Neural cell (in vitro differentiated cells): Measurements from ENCODE around the gene TNRC6C. TPM values are rescaled to one million over a fixed set of nuclear protein-coding genes. Genes with fewer than 3 reads are reported as not detected.

ENCODE experiments used
- H2AFZ ChIP-seq: fragments of 200-600, 300-800 bp; sonication (generic), shearing (Covaris generic); 2 replicates; pipeline ENCODE4 v1.6.0; 2014; ENCODE audit warnings: low read depth, mild to moderate bottlenecking, antibody characterized with exemption, low read length, moderate library complexity
- H3F3A ChIP-seq: fragments of 200-600 bp; shearing (Covaris generic); 2 replicates; pipeline ENCODE4 v1.6.1; 2016; ENCODE audit warnings: mild to moderate bottlenecking, moderate library complexity, mixed read lengths, antibody characterized with exemption, low read length; ENCODE audit not compliant: insufficient read depth, poor library complexity, severe bottlenecking
- H3K27ac ChIP-seq: fragments of 200-600, 300-800 bp; sonication (generic), shearing (Covaris generic); 2 replicates; pipeline ENCODE4 v1.5.1; 2014; ENCODE audit warnings: mild to moderate bottlenecking, low read length, moderate library complexity
- H3K27me3 ChIP-seq: fragments of 300-800, 200-600 bp; sonication (generic), shearing (Covaris generic); 2 replicates; pipeline ENCODE4 v1.6.0; 2014; ENCODE audit warnings: mild to moderate bottlenecking, low read depth, low read length, moderate library complexity; ENCODE audit not compliant: insufficient read depth
- H3K36me3 ChIP-seq: fragments of 300-800, 200-600 bp; sonication (generic), shearing (Covaris generic); 2 replicates; pipeline ENCODE4 v1.5.1; 2014; ENCODE audit warnings: mild to moderate bottlenecking, antibody characterized with exemption, low read length, moderate library complexity; ENCODE audit not compliant: insufficient read depth
- H3K4me2 ChIP-seq: fragments of 300-800, 200-600 bp; sonication (generic), shearing (Covaris generic); 2 replicates; pipeline ENCODE4 v1.6.0; 2014; ENCODE audit warnings: mild to moderate bottlenecking, low read length
- H3K4me3 ChIP-seq: fragments of 300-800, 200-600 bp; sonication (generic), shearing (Covaris generic); 2 replicates; pipeline ENCODE4 v1.5.1; 2014; ENCODE audit warnings: mild to moderate bottlenecking, low read length, moderate library complexity
- H3K79me2 ChIP-seq: fragments of 200-600 bp; shearing (Covaris generic); replicated peaks from 2 replicates; pipeline ENCODE4 v1.6.0; 2014; ENCODE audit warnings: mild to moderate bottlenecking, low read length, moderate library complexity; ENCODE audit not compliant: insufficient read depth
- H3K9ac ChIP-seq: fragments of 300-800, 200-600 bp; sonication (generic), shearing (Covaris generic); 2 replicates; pipeline ENCODE4 v1.6.1; 2016; ENCODE audit warnings: mild to moderate bottlenecking, low read length, mixed read lengths
- H3K9me2 ChIP-seq: fragments of 200-600 bp; shearing (Covaris generic); 2 replicates; pipeline ENCODE4 v1.6.1; 2016; ENCODE audit warnings: mild to moderate bottlenecking, low read length, mixed read lengths; ENCODE audit not compliant: insufficient read depth
- H3K9me3 ChIP-seq: fragments of 200-600, 300-800 bp; sonication (generic), shearing (Covaris generic); 2 replicates; pipeline ENCODE4 v1.6.1; 2016; ENCODE audit warnings: mild to moderate bottlenecking, mixed run types, low read length, moderate library complexity, mixed read lengths
- H4K20me1 ChIP-seq: fragments of 200-600 bp; shearing (Covaris generic); 2 replicates; pipeline ENCODE4 v1.6.1; 2016; ENCODE audit warnings: mild to moderate bottlenecking, mixed run types; ENCODE audit not compliant: insufficient read depth
- EP300 ChIP-seq: fragments of 450-650 bp; conservative IDR thresholded peaks from 2 replicates; pipeline ENCODE4 v1.6.1; 2014; ENCODE audit warnings: antibody characterized with exemption, mild to moderate bottlenecking, moderate library complexity; ENCODE audit not compliant: poor library complexity, severe bottlenecking
- EZH2 ChIP-seq: fragments of 200-600, 300-800 bp; shearing (Covaris generic), sonication (generic); IDR thresholded peaks from 2 replicates; pipeline ENCODE4 v1.6.1; 2014; ENCODE audit warnings: antibody characterized with exemption, low read length, borderline replicate concordance, mild to moderate bottlenecking; ENCODE audit not compliant: insufficient read depth, poor library complexity, severe bottlenecking
- MXI1 ChIP-seq: fragments of 450-650 bp; conservative IDR thresholded peaks from 2 replicates; pipeline ENCODE4 v1.6.1; 2014; ENCODE audit warnings: antibody characterized with exemption, mild to moderate bottlenecking; ENCODE audit not compliant: poor library complexity, severe bottlenecking
- TAF1 ChIP-seq: IDR thresholded peaks from 2 replicates; pipeline ENCODE4 v1.6.1; 2012; ENCODE audit warnings: low read depth
- polyA plus RNA-seq: library from polyadenylated mRNA; depleted of rRNA; stranded (reverse); fragments of >200 nt; gene quantifications from 2 replicates; pipeline ENCODE4 v1.2.3, GENCODE V29; 2014
- TF ChIP-seq, protein P1 (sequence below): IDR thresholded peaks from 2 replicates; pipeline ENCODE4 v1.6.1; 2012; ENCODE audit warnings: borderline replicate concordance

Gene TNRC6C
- polyA plus RNA-seq, 1 donor from 2014 or later, result 15.4 TPM

DNA sequence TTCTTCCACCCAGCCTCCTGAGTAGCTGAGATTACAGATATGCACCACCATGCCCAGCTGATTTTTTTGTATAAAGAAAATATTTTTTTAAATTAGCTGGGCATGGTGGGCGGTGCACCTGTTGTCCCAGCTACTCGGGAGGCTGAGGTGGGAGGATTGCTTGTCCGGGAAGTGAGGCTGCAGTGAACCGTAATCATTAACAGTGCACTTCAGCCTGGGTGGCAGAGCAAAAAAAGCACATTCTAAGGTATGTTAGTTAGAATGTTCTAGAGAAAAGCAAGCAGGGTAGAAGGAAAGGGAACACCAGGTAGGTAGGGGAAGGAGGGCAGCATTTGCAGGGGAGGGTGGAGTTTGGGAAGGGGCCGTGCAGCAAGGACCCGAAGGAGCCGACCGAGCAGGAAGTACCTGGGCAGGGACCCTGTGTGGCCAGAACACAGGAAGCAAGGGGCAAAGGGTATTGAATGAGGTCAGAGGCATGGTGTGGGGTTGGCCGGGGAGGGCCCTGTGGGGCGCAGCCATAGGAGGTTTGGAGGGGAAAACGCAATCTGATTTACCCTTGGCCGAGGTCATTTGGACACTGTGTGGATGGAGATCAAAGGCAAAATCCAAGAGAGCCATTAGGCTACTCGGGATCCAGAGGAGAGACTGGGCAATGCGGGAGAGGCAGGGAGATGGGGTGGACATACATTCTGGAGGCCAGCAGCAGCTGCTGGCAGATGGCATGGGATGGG lies 189.9 kb downstream of the TNRC6C start:
- no peaks in the 10 kb centered on the region for H3K9me2 ChIP-seq
- no peaks in the 10 kb centered on the region for H3K36me3 ChIP-seq
- H3K27me3 ChIP-seq, result no peaks in the 10 kb centered on the region
- no peaks in the 10 kb centered on the region for H3K9me3 ChIP-seq
- H3F3A ChIP-seq, result no peaks in the 10 kb centered on the region
- H3K79me2 ChIP-seq, result no peaks in the 10 kb centered on the region
- TF ChIP-seq MXI1 (no peak), EP300 (no peak)
- H3K4me2 ChIP-seq, result no peak overlapping the region
- H3K9ac ChIP-seq, result no peak overlapping the region
- H3K27ac ChIP-seq, result no peak overlapping the region
- H3K4me3 ChIP-seq, result no peak overlapping the region
- no peak overlapping the region for H2AFZ ChIP-seq
- no peaks in the 10 kb centered on the region for H4K20me1 ChIP-seq

DNA sequence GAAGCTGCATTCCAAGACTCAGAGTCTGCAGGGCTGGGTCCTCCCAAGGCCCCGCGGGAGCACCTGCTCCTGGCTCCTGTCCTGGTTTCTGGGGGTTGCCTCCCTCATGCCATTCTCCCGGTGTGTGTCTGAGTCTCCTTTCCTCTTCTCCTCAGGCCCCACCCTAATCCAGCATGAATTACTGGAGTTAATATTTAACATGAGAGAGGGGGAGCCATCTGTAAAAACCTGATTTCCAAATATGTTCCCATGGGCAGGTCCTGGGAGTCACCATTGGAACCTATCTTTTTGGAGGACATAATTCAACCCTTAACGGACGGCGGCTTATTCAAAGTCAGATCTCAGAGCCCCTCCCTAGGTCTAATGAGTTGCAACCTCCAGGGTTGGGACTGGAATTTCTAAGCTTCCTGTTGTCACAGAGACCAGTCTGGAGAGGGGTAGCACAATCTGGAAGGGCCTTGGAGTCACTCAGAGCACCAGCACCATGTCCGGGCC lies 193.1 kb downstream of the TNRC6C start:
- Histone ChIP-seq H3K9me2 (no peaks in the 10 kb centered on the region), H3K27ac (no peak overlapping the region), H3K4me2 (no peak overlapping the region), H3K79me2 (no peaks in the 10 kb centered on the region), H3K9me3 (no peaks in the 10 kb centered on the region), H3K4me3 (no peak overlapping the region), H3F3A (no peaks in the 10 kb centered on the region), H4K20me1 (no peaks in the 10 kb centered on the region), H3K36me3 (no peaks in the 10 kb centered on the region), H2AFZ (no peak overlapping the region), H3K9ac (no peak overlapping the region), H3K27me3 (no peaks in the 10 kb centered on the region)
- TF ChIP-seq EZH2, result no peak
- TF ChIP-seq, protein P1, sequence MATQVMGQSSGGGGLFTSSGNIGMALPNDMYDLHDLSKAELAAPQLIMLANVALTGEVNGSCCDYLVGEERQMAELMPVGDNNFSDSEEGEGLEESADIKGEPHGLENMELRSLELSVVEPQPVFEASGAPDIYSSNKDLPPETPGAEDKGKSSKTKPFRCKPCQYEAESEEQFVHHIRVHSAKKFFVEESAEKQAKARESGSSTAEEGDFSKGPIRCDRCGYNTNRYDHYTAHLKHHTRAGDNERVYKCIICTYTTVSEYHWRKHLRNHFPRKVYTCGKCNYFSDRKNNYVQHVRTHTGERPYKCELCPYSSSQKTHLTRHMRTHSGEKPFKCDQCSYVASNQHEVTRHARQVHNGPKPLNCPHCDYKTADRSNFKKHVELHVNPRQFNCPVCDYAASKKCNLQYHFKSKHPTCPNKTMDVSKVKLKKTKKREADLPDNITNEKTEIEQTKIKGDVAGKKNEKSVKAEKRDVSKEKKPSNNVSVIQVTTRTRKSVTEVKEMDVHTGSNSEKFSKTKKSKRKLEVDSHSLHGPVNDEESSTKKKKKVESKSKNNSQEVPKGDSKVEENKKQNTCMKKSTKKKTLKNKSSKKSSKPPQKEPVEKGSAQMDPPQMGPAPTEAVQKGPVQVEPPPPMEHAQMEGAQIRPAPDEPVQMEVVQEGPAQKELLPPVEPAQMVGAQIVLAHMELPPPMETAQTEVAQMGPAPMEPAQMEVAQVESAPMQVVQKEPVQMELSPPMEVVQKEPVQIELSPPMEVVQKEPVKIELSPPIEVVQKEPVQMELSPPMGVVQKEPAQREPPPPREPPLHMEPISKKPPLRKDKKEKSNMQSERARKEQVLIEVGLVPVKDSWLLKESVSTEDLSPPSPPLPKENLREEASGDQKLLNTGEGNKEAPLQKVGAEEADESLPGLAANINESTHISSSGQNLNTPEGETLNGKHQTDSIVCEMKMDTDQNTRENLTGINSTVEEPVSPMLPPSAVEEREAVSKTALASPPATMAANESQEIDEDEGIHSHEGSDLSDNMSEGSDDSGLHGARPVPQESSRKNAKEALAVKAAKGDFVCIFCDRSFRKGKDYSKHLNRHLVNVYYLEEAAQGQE, result no peak

DNA sequence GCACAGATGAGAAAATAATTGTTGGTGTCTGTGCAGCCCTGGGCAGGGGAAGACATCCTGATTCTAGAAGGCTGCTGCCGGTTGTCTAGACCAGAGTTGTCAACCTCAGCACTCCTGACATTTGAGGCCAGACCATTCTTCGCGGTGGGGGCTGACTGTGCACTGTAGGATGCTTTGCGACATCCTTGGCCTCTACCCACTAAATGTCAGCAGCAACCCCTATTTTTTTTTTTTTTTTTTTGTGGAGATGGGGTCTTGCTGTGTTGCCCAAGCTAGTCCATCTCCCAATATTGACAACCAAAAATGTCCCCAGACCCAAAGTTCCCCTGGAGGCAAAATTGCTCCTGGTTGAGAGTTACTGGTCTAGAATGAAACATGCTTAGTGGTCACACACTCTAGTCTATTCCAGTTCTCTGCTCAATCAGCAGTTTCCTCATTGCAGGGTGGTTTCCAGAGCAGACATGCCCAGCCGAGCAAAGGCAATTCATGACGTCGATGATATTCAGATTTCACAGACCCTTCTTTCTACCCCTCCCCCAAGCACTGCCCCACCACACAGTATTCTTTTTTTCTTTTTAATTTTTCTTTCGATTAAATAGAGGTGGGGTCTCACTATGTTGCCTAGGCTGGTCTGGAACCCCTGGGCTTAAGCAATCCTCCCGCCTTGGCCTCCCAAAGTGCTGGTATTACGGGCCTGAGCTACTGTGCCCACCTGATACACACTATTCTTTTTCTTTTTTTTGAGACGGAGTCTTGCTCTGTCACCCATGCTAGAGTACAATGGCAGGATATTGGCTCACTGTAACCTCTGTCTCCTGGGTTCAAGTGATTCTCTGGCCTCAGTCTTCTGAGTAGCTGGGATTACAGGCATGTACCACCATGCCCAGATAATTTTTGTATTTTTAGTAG lies 196.7 kb downstream of the TNRC6C start:
- no peaks in the 10 kb centered on the region for H3K36me3 ChIP-seq
- no peaks in the 10 kb centered on the region for H3F3A ChIP-seq
- no peak overlapping the region for H3K4me2 ChIP-seq
- H3K27ac ChIP-seq, result no peak overlapping the region
- no peaks in the 10 kb centered on the region for H4K20me1 ChIP-seq
- H3K4me3 ChIP-seq, result no peak overlapping the region
- no peak overlapping the region for H3K9ac ChIP-seq
- no peaks in the 10 kb centered on the region for H3K9me2 ChIP-seq
- TF ChIP-seq TAF1 (no peak), MXI1 (no peak), EZH2 (no peak), EP300 (no peak)
- TF ChIP-seq, protein P1, result no peak
- H2AFZ ChIP-seq, result no peak overlapping the region
- no peaks in the 10 kb centered on the region for H3K79me2 ChIP-seq
- no peaks in the 10 kb centered on the region for H3K9me3 ChIP-seq
- H3K27me3 ChIP-seq, result no peaks in the 10 kb centered on the region
